IMR-90 (cell line): Measurements from ENCODE around the gene DIP2A. TPM values are rescaled to one million over a fixed set of nuclear protein-coding genes. Genes with fewer than 3 reads are reported as not detected.

ENCODE experiments used
- ATAC-seq: fragments of 200-7000 bp; cut with Tn5 transposase; 2 replicates; pipeline ENCODE4 v1.9.1; 2020; ENCODE audit warnings: low read depth, mild to moderate bottlenecking, moderate library complexity
- BruUV-seq: library from RNA; stranded (reverse); fragments of 400-500 nt; replicated peaks from 2 replicates; lab custom pipeline; 2021; lab: Mats Ljungman, UMichigan
- CTCF ChIA-PET: fragments of 300-600 bp; formaldehyde crosslinking; extraction: SDS; loops from one replicate; lab custom pipeline; 2021; ENCODE audit warnings: antibody characterized with exemption; lab: Yijun Ruan, JAX
- POLR2A ChIA-PET: fragments of 300-600 bp; sonication (Branson Sonifier 250); formaldehyde crosslinking; loops from one replicate; lab custom pipeline; 2022; ENCODE audit warnings: antibody characterized with exemption; ENCODE audit not compliant: unreplicated experiment; lab: Charles Lee
- DNase-seq: peaks from one replicate; pipeline ENCODE4 v3.0.0; 2013
- H2AFZ ChIP-seq: replicated peaks from 2 replicates; pipeline ENCODE3; 2013; ENCODE audit warnings: low read length, mild to moderate bottlenecking; ENCODE audit not compliant: poor library complexity
- H2AK5ac ChIP-seq: 2 replicates; pipeline ENCODE4 v1.6.1; 2013; ENCODE audit warnings: low read depth, low read length, inconsistent platforms
- H2AK9ac ChIP-seq: replicated peaks from 2 replicates; pipeline ENCODE3; 2013; ENCODE audit warnings: mild to moderate bottlenecking, low read depth, low read length, moderate library complexity; ENCODE audit not compliant: poor library complexity
- H2BK120ac ChIP-seq: 2 replicates; pipeline ENCODE4 v1.6.1; 2013; ENCODE audit warnings: low read depth, low read length, inconsistent platforms
- H2BK15ac ChIP-seq: 3 replicates; pipeline ENCODE4 v1.6.1; 2013; ENCODE audit warnings: low read depth, low read length, inconsistent platforms
- H2BK20ac ChIP-seq: 2 replicates; pipeline ENCODE4 v1.6.1; 2013; ENCODE audit warnings: low read depth, mild to moderate bottlenecking, inconsistent platforms, low read length, moderate library complexity
- H2BK5ac ChIP-seq: 2 replicates; pipeline ENCODE4 v1.6.1; 2013; ENCODE audit warnings: mild to moderate bottlenecking, low read depth, low read length, inconsistent platforms; ENCODE audit not compliant: poor library complexity, severe bottlenecking
- H3K14ac ChIP-seq: replicated peaks from 2 replicates; pipeline ENCODE4 v1.6.1; 2013; ENCODE audit warnings: low read depth, low read length, inconsistent platforms
- H3K18ac ChIP-seq: 2 replicates; pipeline ENCODE4 v1.6.1; 2013; ENCODE audit warnings: low read depth, low read length, control low read depth
- H3K23ac ChIP-seq: 2 replicates; pipeline ENCODE4 v1.6.1; 2013; ENCODE audit warnings: low read depth, low read length, inconsistent platforms
- H3K27ac ChIP-seq: 2 replicates; pipeline ENCODE4 v1.5.1; 2013; ENCODE audit warnings: mild to moderate bottlenecking, control low read depth, low read length; ENCODE audit not compliant: insufficient read depth
- H3K27me3 ChIP-seq: 2 replicates; pipeline ENCODE4 v1.6.1; 2013; ENCODE audit warnings: low read length; ENCODE audit not compliant: control insufficient read depth, insufficient read depth
- H3K36me3 ChIP-seq: 2 replicates; pipeline ENCODE4 v1.6.1; 2013; ENCODE audit warnings: low read length, mixed read lengths; ENCODE audit not compliant: control insufficient read depth, insufficient read depth
- H3K4ac ChIP-seq: 2 replicates; pipeline ENCODE4 v1.6.1; 2013; ENCODE audit warnings: low read depth, low read length, inconsistent platforms
- H3K4me1 ChIP-seq: 2 replicates; pipeline ENCODE4 v1.6.1; 2013; ENCODE audit warnings: low read length, mixed read lengths; ENCODE audit not compliant: control insufficient read depth, insufficient read depth
- H3K4me2 ChIP-seq: 2 replicates; pipeline ENCODE4 v1.6.1; 2013; ENCODE audit warnings: low read depth, mild to moderate bottlenecking, control low read depth, low read length, moderate library complexity
- H3K4me3 ChIP-seq: 2 replicates; pipeline ENCODE4 v1.5.1; 2013; ENCODE audit warnings: low read depth, mild to moderate bottlenecking, control low read depth, low read length, moderate library complexity; ENCODE audit not compliant: insufficient read depth
- H3K56ac ChIP-seq: 2 replicates; pipeline ENCODE4 v1.6.1; 2013; ENCODE audit warnings: low read length, inconsistent platforms; ENCODE audit not compliant: insufficient read depth; ENCODE audit errors: extremely low read depth
- H3K79me1 ChIP-seq, 2 experiments: 2 replicates each; pipeline ENCODE4 v1.6.1; 2013; ENCODE audit warnings: low read length in 2 of 2, inconsistent platforms in 1 of 2, low read depth in 1 of 2
- H3K9ac ChIP-seq: 2 replicates; pipeline ENCODE4 v1.6.1; 2013; ENCODE audit warnings: low read depth, low read length, control low read depth
- H3K9me1 ChIP-seq: 2 replicates; pipeline ENCODE4 v1.6.1; 2013; ENCODE audit warnings: low read length, inconsistent platforms; ENCODE audit not compliant: insufficient read depth
- H3K9me3 ChIP-seq: 2 replicates; pipeline ENCODE4 v1.6.1; 2013; ENCODE audit warnings: low read length; ENCODE audit not compliant: control insufficient read depth, insufficient read depth
- H4K20me1 ChIP-seq: 2 replicates; pipeline ENCODE4 v1.6.1; 2013; ENCODE audit warnings: low read length, inconsistent platforms; ENCODE audit not compliant: insufficient read depth
- H4K5ac ChIP-seq: 2 replicates; pipeline ENCODE4 v1.6.1; 2013; ENCODE audit warnings: mild to moderate bottlenecking, low read depth, low read length, control low read depth
- H4K8ac ChIP-seq, 2 experiments: 2 replicates each; pipeline ENCODE4 v1.6.1; 2013; ENCODE audit warnings: low read depth in 2 of 2, low read length in 2 of 2, control low read depth in 1 of 2, inconsistent platforms in 1 of 2
- H4K91ac ChIP-seq: 2 replicates; pipeline ENCODE4 v1.6.1; 2013; ENCODE audit warnings: low read depth, low read length, inconsistent platforms; ENCODE audit not compliant: insufficient read depth
- BHLHE40 ChIP-seq: fragments of 150-350 bp; IDR thresholded peaks from 2 replicates; pipeline ENCODE4 v1.6.1; 2016; ENCODE audit warnings: mild to moderate bottlenecking, low read depth, low read length
- CEBPB ChIP-seq: IDR thresholded peaks from 2 replicates; pipeline ENCODE4 v1.6.1; 2012; ENCODE audit warnings: low read depth, low read length, improper control_type of control experiment
- CHD1 ChIP-seq: IDR thresholded peaks from 2 replicates; pipeline ENCODE4 v1.6.1; 2012; ENCODE audit warnings: low read depth, low read length, improper control_type of control experiment
- FOS ChIP-seq: fragments of 150-350 bp; IDR thresholded peaks from 2 replicates; pipeline ENCODE4 v1.6.1; 2016; ENCODE audit warnings: low read depth, low read length
- MAFK ChIP-seq: IDR thresholded peaks from 2 replicates; pipeline ENCODE4 v1.6.1; 2012; ENCODE audit warnings: low read depth, low read length, improper control_type of control experiment
- MAZ ChIP-seq: IDR thresholded peaks from 2 replicates; pipeline ENCODE4 v1.6.1; 2012; ENCODE audit warnings: low read depth, mild to moderate bottlenecking, low read length, improper control_type of control experiment, moderate library complexity, borderline replicate concordance
- MXI1 ChIP-seq: IDR thresholded peaks from 2 replicates; pipeline ENCODE4 v1.6.1; 2012; ENCODE audit warnings: low read depth, mild to moderate bottlenecking, low read length, moderate library complexity, borderline replicate concordance
- NFE2L2 ChIP-seq: fragments of 150-350 bp; IDR thresholded peaks from 2 replicates; pipeline ENCODE4 v1.6.1; 2016; ENCODE audit warnings: low read depth, mild to moderate bottlenecking, low read length
- POLR2A ChIP-seq: IDR thresholded peaks from 2 replicates; pipeline ENCODE4 v1.6.1; 2012; ENCODE audit warnings: mild to moderate bottlenecking, low read depth, low read length
- RAD21 ChIP-seq: IDR thresholded peaks from 2 replicates; pipeline ENCODE4 v1.6.1; 2012; ENCODE audit warnings: low read length, improper control_type of control experiment
- RCOR1 ChIP-seq: IDR thresholded peaks from 2 replicates; pipeline ENCODE4 v1.6.1; 2012; ENCODE audit warnings: mild to moderate bottlenecking, low read length, improper control_type of control experiment; ENCODE audit not compliant: insufficient replicate concordance
- RFX5 ChIP-seq: IDR thresholded peaks from 2 replicates; pipeline ENCODE4 v1.8.0; 2012; ENCODE audit warnings: low read depth, mild to moderate bottlenecking, low read length, moderate library complexity
- SMC3 ChIP-seq: fragments of 150-350 bp; IDR thresholded peaks from 2 replicates; pipeline ENCODE4 v1.6.1; 2016; ENCODE audit warnings: low read depth, mild to moderate bottlenecking, antibody characterized with exemption, low read length, moderate library complexity
- WGBS, 2 experiments: methylation state at CpG; one replicate each; pipeline versions ENCODE4 v1.1.5 to v1.1.7; 2013; ENCODE audit warnings: missing lambda C conversion rate in 2 of 2; ENCODE audit not compliant: insufficient read length in 1 of 2; ENCODE audit errors: extremely low coverage in 2 of 2; 5-methylcytosine and 5-hydroxymethylcytosine counted together
- dilution Hi-C: fragments of 300-500 bp; cut with HindIII; formaldehyde crosslinking; loops from one replicate; pipeline ENCODE4 v1.14.3; 2018; ENCODE audit warnings: low sequenced_read_pairs; ENCODE audit not compliant: unreplicated experiment
- in situ Hi-C: fragments of 300-500 bp; cut with MboI; formaldehyde crosslinking; loops from 3 replicates; pipeline ENCODE4 v1.14.3; 2019; ENCODE audit warnings: low sequenced_read_pairs, inconsistent platforms, mixed read lengths
- intact Hi-C: fragments of 100-400 bp; cut with micrococcal nuclease; formaldehyde crosslinking; loops from 2 replicates; pipeline ENCODE4 v1.10.0; 2022
- polyA plus RNA-seq, 3 experiments: library from polyadenylated mRNA; depleted of rRNA; stranded (reverse); fragments of >200 nt; gene quantifications; 2 replicates each; pipeline ENCODE4 v1.2.3, GENCODE V29; 2012; ENCODE audit warnings: low replicate concordance in 1 of 3
- total RNA-seq: library from RNA; depleted of rRNA; stranded (reverse); fragments of >200 nt; gene quantifications from 2 replicates; pipeline ENCODE4 v1.2.3, GENCODE V29; 2012
- TF ChIP-seq, protein P1 (sequence below): fragments of 150-350 bp; IDR thresholded peaks from 2 replicates; pipeline ENCODE4 v1.6.1; 2017; ENCODE audit warnings: mild to moderate bottlenecking, antibody characterized with exemption, low read length, low read depth
- TF ChIP-seq, protein P2 (sequence below): fragments of 150-350 bp; IDR thresholded peaks from 2 replicates; pipeline ENCODE4 v1.6.1; 2016; ENCODE audit warnings: low read depth, mild to moderate bottlenecking, low read length, moderate library complexity, borderline replicate concordance
- TF ChIP-seq, protein P3 (sequence below): conservative IDR thresholded peaks from 2 replicates; pipeline ENCODE4 v1.5.1; 2012; ENCODE audit warnings: mild to moderate bottlenecking, low read depth, low read length, improper control_type of control experiment

DIP2A gene
- total and polyA plus RNA-seq, 2 of the 4 experiments (the other 2 are of a cell fraction) = 17.9 to 24.3 TPM

DNA sequence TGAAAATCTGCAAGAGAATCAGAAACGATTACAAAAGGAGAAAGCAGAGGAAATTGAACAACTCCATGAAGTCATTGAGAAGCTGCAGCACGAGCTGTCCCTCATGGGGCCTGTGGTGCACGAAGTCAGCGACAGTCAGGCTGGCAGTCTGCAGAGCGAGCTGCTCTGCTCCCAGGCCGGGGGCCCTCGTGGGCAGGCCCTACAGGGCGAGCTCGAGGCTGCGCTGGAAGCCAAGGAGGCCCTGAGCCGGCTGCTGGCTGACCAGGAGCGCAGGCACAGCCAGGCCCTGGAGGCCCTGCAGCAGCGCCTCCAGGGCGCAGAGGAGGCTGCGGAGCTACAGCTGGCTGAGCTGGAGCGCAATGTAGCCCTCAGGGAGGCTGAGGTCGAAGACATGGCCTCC, 47.5 kb upstream of the DIP2A start:
- Histone ChIP-seq H3K4me3 (no peak overlapping the region), H3K27ac (no peak overlapping the region), H3K9me1 (no peaks in the 10 kb centered on the region), H3K18ac (no peak overlapping the region), H3K14ac (no peak overlapping the region), H3K9me3 (no peaks in the 10 kb centered on the region), H3K23ac (no peak overlapping the region), H3K4me1 (no peaks in the 10 kb centered on the region), H3K4me2 (no peak overlapping the region), H4K91ac (no peak overlapping the region), H3K4ac (no peak overlapping the region), H2BK120ac (no peak overlapping the region), H3K79me1 (peaks cover 0 to 3% of the 10 kb centered on the region in 2 experiments; a peak in 2 of 4 replicates), H3K27me3 (no peaks in the 10 kb centered on the region), H2AK5ac (no peak overlapping the region), H2AFZ (no peak overlapping the region), H4K5ac (no peak overlapping the region), H2BK15ac (no peak overlapping the region), H3K9ac (no peak overlapping the region), H4K20me1 (no peaks in the 10 kb centered on the region), H4K8ac (no peak overlapping the region), H2AK9ac (no peak overlapping the region), H3K36me3 (peaks cover 28% of the 10 kb centered on the region), H2BK5ac (no peak overlapping the region), H2BK20ac (no peak overlapping the region), H3K56ac (no peak overlapping the region)
- no peak for ATAC-seq
- intact Hi-C loops = no loop called here
- in situ Hi-C loops = no loop called here
- BruUV-seq = no TSS peak
- ChIA-PET POLR2A (no interaction called here), CTCF (no interaction called here)
- no peak for TF ChIP-seq NFE2L2
- TF ChIP-seq RCOR1 = no peak
- no peak for TF ChIP-seq BHLHE40
- TF ChIP-seq MAZ = no peak
- TF ChIP-seq, protein P1, sequence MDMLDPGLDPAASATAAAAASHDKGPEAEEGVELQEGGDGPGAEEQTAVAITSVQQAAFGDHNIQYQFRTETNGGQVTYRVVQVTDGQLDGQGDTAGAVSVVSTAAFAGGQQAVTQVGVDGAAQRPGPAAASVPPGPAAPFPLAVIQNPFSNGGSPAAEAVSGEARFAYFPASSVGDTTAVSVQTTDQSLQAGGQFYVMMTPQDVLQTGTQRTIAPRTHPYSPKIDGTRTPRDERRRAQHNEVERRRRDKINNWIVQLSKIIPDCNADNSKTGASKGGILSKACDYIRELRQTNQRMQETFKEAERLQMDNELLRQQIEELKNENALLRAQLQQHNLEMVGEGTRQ = no peak
- TF ChIP-seq POLR2A = no peak
- no peak for TF ChIP-seq MXI1
- TF ChIP-seq RAD21 = no peak
- TF ChIP-seq FOS = no peak
- no peak for TF ChIP-seq MAFK
- TF ChIP-seq, protein P2, sequence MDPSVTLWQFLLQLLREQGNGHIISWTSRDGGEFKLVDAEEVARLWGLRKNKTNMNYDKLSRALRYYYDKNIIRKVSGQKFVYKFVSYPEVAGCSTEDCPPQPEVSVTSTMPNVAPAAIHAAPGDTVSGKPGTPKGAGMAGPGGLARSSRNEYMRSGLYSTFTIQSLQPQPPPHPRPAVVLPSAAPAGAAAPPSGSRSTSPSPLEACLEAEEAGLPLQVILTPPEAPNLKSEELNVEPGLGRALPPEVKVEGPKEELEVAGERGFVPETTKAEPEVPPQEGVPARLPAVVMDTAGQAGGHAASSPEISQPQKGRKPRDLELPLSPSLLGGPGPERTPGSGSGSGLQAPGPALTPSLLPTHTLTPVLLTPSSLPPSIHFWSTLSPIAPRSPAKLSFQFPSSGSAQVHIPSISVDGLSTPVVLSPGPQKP = no peak
- no peak for TF ChIP-seq SMC3
- TF ChIP-seq CEBPB = no peak
- no peak for TF ChIP-seq RFX5
- TF ChIP-seq, protein P3, sequence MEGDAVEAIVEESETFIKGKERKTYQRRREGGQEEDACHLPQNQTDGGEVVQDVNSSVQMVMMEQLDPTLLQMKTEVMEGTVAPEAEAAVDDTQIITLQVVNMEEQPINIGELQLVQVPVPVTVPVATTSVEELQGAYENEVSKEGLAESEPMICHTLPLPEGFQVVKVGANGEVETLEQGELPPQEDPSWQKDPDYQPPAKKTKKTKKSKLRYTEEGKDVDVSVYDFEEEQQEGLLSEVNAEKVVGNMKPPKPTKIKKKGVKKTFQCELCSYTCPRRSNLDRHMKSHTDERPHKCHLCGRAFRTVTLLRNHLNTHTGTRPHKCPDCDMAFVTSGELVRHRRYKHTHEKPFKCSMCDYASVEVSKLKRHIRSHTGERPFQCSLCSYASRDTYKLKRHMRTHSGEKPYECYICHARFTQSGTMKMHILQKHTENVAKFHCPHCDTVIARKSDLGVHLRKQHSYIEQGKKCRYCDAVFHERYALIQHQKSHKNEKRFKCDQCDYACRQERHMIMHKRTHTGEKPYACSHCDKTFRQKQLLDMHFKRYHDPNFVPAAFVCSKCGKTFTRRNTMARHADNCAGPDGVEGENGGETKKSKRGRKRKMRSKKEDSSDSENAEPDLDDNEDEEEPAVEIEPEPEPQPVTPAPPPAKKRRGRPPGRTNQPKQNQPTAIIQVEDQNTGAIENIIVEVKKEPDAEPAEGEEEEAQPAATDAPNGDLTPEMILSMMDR = no peak
- no peak for TF ChIP-seq CHD1
- no peak for DNase-seq
- WGBS, 2 experiments = 100% methylated on average over 9 of the region's 17 CpGs; no CpG with 5 or more reads in 1 of the 2 experiments
- dilution Hi-C loops = no loop called here
